Measurements from ENCODE around the gene MIEN1. TPM values are rescaled to one million over a fixed set of nuclear protein-coding genes. Genes with fewer than 3 reads are reported as not detected.

MIEN1 gene
- total RNA-seq, 2 donors from 2014 or later, result 74.1 to 103 TPM

DNA sequence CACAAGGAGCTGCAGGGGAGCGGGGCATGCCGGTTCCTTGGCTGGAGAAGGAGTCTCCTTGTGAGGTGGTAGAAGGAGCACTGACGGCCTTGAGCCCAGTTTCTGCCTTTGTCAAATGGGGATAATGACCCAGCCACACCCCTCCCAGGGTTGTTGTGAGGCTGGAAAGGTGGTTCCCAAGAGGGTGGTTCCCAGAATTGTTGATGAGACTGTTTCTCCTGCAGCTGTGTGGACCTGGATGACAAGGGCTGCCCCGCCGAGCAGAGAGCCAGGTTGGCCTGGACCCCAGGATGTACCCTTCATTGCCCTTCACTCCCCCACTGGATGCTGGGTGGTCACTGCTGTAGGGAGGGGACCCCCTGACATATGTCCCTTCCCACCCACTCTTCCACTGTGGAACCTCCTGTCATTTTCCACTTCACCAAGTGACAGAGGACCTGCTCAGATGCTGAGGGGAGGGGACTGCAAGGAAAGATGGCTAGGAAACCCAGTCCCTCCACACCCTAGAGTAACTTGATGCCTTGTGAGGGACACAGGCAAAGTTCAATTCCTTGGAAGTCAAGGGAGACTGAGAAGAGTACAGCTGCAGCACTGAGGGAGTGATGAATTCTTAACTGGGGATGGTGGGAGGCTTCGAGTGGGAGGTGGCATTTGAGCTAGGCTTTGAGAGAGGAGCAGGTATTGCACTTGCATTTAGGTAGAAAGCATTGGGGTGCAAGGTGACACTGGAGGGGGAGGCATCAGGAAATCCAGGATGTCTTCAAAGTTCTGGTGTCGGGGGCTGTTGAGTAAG is 10.6 kb downstream of the MIEN1 start:
- Histone ChIP-seq H3K4me1 (peaks cover 8% of the 10 kb centered on the region), H3K36me3 (no peaks in the 10 kb centered on the region), H3K4me3 (no peak overlapping the region), H3K9me3 (no peaks in the 10 kb centered on the region), H3K27me3 (no peaks in the 10 kb centered on the region), H3K27ac (no peak overlapping the region), H3K9ac (ENCODE audit: low read depth in 2 of 2, low read length in 2 of 2) (no peak overlapping the region)
- intact Hi-C loops (cut with DNase I), result no loop called here
- peak; percentile 32 for DNase-seq
- TF ChIP-seq, protein P1, sequence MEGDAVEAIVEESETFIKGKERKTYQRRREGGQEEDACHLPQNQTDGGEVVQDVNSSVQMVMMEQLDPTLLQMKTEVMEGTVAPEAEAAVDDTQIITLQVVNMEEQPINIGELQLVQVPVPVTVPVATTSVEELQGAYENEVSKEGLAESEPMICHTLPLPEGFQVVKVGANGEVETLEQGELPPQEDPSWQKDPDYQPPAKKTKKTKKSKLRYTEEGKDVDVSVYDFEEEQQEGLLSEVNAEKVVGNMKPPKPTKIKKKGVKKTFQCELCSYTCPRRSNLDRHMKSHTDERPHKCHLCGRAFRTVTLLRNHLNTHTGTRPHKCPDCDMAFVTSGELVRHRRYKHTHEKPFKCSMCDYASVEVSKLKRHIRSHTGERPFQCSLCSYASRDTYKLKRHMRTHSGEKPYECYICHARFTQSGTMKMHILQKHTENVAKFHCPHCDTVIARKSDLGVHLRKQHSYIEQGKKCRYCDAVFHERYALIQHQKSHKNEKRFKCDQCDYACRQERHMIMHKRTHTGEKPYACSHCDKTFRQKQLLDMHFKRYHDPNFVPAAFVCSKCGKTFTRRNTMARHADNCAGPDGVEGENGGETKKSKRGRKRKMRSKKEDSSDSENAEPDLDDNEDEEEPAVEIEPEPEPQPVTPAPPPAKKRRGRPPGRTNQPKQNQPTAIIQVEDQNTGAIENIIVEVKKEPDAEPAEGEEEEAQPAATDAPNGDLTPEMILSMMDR (IDR thresholded peaks at IDR 0.05), result no peak

DNA sequence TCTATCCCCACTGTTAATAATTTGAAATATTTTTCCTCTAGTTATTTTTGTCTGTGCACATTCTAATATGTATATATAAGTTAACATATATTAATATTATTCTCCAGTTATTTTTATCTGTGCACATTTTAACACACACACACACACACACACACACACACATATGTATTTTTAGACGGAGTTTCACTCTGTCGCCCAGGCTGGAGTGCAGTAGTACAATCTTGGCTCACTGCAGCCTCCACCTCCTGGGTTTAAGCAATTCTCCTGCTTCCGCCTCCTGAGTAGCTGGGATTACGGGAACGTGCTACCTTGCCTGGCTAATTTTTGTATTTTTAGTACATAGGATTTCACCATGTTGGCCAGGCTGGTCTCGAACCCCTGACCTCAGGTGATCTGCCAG is 12.7 kb downstream of the MIEN1 start:
- TF ChIP-seq, protein P1 (IDR thresholded peaks at IDR 0.05), result no peak
- Histone ChIP-seq H3K9me3 (no peaks in the 10 kb centered on the region), H3K9ac (ENCODE audit: low read depth in 2 of 2, low read length in 2 of 2) (no peak overlapping the region), H3K4me3 (no peak overlapping the region), H3K36me3 (no peaks in the 10 kb centered on the region), H3K4me1 (peaks cover 8% of the 10 kb centered on the region), H3K27ac (no peak overlapping the region), H3K27me3 (no peaks in the 10 kb centered on the region)
- DNase-seq, result no peak
- intact Hi-C loops (cut with DNase I), result no loop called here

DNA sequence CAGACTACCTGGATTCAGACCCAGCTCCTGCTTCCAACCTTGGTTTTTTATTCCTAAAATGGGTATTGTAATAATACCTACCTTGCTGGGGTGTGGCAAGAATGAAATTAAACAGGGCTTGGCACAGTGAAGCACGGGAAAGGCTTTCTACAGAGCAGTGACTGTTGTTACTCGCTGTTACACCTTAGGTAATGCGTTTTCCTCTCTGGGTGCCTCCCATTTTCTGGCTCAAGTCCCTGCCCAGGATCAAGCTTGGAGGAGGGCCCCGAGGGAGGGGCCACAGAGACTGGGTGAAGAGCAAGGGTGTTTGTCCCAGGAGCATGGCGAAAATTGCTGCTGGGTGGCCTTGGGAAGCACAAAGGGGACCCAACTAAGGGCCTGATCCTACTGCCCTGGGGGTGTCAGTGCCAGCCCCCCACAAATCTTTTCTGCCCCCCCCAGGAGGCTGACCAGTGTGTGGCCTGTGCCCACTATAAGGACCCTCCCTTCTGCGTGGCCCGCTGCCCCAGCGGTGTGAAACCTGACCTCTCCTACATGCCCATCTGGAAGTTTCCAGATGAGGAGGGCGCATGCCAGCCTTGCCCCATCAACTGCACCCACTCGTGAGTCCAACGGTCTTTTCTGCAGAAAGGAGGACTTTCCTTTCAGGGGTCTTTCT is 13.3 kb downstream of the MIEN1 start:
- no peak overlapping the region for H3K4me3 ChIP-seq
- no peaks in the 10 kb centered on the region for H3K36me3 ChIP-seq
- no peaks in the 10 kb centered on the region for H3K9me3 ChIP-seq
- H3K27me3 ChIP-seq, result no peaks in the 10 kb centered on the region
- intact Hi-C loops (cut with DNase I), result no loop called here
- TF ChIP-seq, protein P1 (IDR thresholded peaks at IDR 0.05), result no peak
- peak overlapping the region; percentile 86 for H3K27ac ChIP-seq
- H3K9ac ChIP-seq (ENCODE audit: low read depth in 2 of 2, low read length in 2 of 2), result peak overlapping the region; percentile 68 to 92
- DNase-seq, result peak; percentile 86
- H3K4me1 ChIP-seq, result peaks cover 8% of the 10 kb centered on the region

DNA sequence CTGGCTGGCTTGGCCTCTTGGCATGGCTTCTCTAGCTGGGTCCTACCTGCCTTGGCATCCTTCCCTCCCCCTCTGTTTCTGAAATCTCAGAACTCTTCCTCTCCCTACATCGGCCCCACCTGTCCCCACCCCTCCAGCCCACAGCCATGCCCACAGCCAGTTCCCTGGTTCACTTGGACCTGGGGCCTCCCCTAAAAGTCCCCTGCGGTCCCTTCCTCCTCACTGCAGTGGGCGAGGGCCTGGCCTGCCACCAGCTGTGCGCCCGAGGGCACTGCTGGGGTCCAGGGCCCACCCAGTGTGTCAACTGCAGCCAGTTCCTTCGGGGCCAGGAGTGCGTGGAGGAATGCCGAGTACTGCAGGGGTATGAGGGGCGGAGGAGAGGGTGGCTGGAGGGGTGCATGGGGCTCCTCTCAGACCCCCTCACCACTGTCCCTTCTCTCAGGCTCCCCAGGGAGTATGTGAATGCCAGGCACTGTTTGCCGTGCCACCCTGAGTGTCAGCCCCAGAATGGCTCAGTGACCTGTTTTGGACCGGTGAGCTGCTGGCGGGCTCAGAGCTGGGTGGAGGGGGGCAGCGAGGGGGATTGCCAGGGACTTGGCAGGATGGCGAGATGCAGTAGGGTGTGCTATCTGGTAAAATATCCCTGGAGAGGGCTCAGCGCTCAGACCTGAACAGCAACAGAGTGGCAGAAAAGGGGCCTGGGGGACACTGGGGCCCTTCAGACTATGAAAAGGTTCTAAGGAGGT is 14.1 kb downstream of the MIEN1 start:
- peak; percentile 19 for DNase-seq
- no peaks in the 10 kb centered on the region for H3K36me3 ChIP-seq
- H3K27ac ChIP-seq, result peak overlapping the region; percentile 86
- H3K9me3 ChIP-seq, result no peaks in the 10 kb centered on the region
- H3K27me3 ChIP-seq, result no peaks in the 10 kb centered on the region
- TF ChIP-seq, protein P1 (IDR thresholded peaks at IDR 0.05), result no peak
- peak overlapping the region; percentile 68 to 92 for H3K9ac ChIP-seq (ENCODE audit: low read depth in 2 of 2, low read length in 2 of 2)
- intact Hi-C loops (cut with DNase I), result no loop called here
- H3K4me3 ChIP-seq, result no peak overlapping the region
- peaks cover 8% of the 10 kb centered on the region for H3K4me1 ChIP-seq

DNA sequence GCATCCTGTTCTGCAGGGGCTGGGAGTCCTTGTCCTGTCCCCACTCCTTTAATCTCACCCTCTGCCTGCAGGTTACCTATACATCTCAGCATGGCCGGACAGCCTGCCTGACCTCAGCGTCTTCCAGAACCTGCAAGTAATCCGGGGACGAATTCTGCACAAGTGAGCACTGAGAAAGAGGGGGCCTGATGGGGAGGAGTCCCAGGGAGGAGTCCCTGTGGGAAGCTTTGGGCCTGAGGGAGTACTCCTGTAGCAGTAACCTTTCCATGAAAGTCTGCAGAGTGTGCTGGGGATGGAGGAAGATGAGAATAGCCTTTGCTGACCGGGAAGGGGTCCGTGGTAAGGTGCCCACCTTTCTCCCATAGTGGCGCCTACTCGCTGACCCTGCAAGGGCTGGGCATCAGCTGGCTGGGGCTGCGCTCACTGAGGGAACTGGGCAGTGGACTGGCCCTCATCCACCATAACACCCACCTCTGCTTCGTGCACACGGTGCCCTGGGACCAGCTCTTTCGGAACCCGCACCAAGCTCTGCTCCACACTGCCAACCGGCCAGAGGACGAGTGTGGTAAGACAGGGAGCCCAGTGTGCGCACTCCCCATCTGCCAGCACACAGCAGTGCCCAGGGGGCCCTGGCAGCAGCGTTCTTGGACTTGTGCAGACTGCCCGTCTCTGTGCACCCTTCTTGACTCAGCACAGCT is 14.8 kb downstream of the MIEN1 start:
- H3K27ac ChIP-seq, result peak overlapping the region; percentile 86
- peaks cover 8% of the 10 kb centered on the region for H3K4me1 ChIP-seq
- no peaks in the 10 kb centered on the region for H3K9me3 ChIP-seq
- intact Hi-C loops (cut with DNase I), result no loop called here
- peak overlapping the region; percentile 68 to 92 for H3K9ac ChIP-seq (ENCODE audit: low read depth in 2 of 2, low read length in 2 of 2)
- no peak overlapping the region for H3K4me3 ChIP-seq
- H3K36me3 ChIP-seq, result no peaks in the 10 kb centered on the region
- DNase-seq, result no peak
- no peaks in the 10 kb centered on the region for H3K27me3 ChIP-seq
- TF ChIP-seq, protein P1 (IDR thresholded peaks at IDR 0.05), result no peak
